NCI-H1417 treated with DMSO at 0.1 percent for 48 hours (cell line): ENCODE results near the gene THAP11.
"Not testable (repeated sequence)": the region's sequence is repeated elsewhere in the genome, so short reads cannot be mapped to it uniquely, and the experiment has no call there.

Experiments
- DNase-seq: peaks from one replicate; lab custom pipeline; 2025; lab: John Stamatoyannopoulos, UW

THAP11 gene

GRCh38 chr16:67837190-67837589 is 4.9 kb upstream of the THAP11 start:
- not testable (repeated sequence) for DNase-seq

DNA sequence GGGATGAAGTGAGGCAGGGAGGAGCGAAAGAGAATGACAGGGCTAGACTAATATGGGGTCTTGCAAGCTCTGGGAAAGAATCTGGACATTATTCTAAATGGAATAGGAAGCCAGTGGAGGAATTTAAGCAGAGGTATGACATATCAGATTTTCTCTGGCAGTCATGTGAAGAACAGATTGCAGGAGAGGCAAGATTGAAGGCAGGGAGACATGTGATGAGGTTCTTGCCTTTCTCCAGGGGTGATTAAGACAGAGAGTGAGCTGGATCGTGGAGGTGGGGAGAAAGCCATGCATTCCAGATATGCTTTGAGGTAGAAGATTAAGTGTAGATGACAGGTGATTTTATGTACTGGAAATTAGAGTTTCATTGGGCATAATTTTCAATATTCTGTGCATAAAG is 4.3 kb upstream of the THAP11 start:
- DNase-seq, result no peak

DNA sequence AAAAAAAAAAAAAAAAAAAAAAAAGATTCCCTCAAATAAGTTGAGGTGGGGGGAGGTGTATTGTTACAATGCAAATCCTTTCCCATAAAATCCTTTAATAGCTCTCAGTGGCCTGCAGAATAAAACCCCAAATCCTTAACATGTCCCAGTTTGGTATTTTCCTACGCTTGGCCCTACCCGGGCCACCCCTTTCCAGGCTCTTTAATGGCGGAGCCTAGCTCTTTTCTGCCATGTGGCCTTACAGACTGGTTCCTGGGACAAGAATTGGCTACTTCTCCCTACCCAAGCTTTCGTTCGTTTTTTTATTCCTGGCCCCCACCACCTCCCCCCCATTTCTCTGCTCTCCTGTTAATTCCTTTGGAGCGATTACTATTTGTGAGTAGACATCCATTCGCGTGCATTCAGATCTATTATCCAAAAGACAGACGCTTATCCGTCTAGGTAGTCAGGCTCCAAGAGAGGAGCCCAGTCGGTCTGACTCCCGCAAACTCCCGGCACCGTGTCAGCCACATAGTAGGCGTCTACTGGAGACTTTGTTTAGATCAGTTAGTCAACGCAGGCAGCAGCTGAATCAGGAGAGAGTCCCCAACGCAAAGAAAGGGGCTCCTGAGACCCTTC is 813 bp upstream of the THAP11 start:
- DNase-seq, result no peak

DNA sequence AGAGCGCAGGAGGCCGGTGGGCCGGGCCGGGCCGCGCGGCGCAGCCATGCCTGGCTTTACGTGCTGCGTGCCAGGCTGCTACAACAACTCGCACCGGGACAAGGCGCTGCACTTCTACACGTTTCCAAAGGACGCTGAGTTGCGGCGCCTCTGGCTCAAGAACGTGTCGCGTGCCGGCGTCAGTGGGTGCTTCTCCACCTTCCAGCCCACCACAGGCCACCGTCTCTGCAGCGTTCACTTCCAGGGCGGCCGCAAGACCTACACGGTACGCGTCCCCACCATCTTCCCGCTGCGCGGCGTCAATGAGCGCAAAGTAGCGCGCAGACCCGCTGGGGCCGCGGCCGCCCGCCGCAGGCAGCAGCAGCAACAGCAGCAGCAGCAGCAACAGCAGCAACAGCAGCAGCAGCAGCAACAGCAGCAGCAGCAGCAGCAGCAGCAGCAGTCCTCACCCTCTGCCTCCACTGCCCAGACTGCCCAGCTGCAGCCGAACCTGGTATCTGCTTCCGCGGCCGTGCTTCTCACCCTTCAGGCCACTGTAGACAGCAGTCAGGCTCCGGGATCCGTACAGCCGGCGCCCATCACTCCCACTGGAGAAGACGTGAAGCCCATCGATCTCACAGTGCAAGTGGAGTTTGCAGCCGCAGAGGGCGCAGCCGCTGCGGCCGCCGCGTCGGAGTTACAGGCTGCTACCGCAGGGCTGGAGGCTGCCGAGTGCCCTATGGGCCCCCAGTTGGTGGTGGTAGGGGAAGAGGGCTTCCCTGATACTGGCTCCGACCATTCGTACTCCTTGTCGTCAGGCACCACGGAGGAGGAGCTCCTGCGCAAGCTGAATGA is 606 bp downstream of the THAP11 start:
- DNase-seq, result no peak

GRCh38 chr16:67843343-67843765 is 1.2 kb downstream of the THAP11 start:
- DNase-seq, result no peak

DNA sequence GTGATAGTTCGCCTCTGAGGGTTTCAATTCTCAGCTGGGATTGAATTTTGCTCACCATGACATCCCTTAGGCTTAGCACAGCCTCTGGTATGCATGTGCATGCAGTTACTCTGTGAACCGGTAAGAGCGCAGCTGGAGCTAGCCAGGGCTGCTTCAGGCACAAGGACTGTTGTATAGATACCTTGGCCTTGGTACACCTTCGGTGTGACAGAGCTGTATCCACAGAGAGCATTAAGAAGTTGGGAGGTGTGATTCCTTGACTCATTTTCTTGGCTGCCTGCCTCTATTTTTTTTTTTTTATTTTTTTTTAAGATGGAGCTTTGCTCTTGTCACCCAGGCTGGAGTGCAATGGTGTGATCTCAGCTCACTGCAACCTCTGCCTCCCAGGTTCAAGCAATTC is 2.4 kb downstream of the THAP11 start:
- DNase-seq, result no peak

DNA sequence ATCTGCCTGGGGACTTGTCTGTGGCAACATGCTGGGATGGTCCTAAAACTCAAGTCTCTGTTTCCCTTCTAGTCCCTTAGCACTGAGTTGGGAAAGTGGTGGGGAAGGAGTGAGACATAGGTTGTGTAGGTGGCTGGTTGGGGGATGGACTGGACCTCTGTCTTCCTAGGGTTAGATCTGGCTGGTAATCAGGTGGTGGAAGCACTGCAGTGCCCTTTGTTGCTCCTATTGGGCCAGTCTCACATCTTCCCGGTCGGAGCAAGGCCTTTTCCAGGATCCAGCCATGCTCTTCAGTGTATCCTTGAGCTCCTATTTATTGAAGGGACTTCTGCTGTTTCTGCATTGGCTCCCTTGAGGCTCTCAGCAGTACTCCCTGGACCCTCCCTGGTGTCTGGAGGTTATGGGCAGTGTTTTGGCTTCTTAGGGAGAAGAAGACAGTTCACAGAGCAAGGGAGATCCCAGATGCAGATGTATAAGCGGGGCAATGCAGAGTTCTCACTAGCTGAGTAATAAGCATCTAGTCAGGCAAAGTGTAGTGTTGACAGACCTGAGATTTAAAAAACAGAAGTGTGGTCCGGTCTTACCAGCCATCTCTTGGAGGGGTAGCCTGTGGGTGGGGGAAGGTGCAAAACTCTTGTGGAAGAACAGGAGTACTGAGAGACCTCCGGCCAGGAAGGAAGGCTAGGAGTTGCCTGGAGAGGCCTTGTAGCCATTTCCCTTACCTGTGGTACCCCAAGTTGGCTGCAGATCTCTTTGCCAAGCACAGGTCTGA is 3.4 kb downstream of the THAP11 start:
- DNase-seq, result no peak

GRCh38 chr16:67846063-67846319 is 3.9 kb downstream of the THAP11 start:
- no peak for DNase-seq

- peak; percentile 81 for DNase-seq
Observed at GRCh38 chr16:67846320-67847063, 4.4 kb downstream of the THAP11 start, which contains the start of gene NUTF2. NUTF2 (plus strand) TSS chr16:67846933; CDS start chr16:67865131, 18,198 bp downstream.

DNA sequence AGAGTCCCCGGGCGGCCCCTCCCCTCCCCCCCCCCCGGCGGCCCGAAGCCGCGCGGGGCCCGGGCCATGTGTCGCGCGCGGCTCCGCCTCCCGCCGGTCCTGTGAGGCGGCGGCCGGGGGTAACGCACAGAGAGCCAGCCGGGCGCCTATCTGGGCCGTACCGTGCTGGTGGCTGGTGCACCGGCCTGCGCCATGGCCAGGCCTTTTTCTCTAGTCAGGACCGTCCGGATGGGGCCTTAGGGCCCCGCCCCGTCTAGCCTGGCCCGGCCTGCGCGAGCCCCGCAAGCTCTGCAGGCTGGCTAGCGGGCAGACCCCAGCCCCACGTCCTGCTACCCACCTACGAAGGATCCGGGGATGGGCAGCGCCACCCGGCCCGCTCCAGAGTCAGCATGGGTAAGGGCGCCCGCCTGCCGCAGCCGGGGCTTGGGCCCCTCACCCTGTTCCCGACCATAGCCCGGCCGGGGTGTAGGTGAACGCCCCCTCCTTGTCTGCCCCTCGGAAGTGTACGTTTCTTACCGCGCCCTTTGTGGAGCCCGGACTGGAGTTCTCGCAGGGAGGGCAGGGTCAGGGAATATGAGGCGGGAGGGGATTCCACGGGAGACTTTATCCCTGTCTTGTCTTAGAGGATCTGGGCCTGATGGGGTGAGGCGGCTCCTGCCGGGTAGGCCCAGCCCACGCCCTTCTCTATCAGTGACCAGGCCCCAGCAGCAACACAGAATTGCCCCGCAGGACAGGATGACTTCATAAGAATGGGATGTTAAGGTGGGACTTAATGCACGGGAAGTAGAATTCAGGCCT is 5.1 kb downstream of the THAP11 start, which contains the start of gene CENPT:
Gene CENPT, minus strand, starts transcription at position 630 of the 798 bp plus-strand sequence. CDS start 13,834 bp downstream, outside the sequence.
- DNase-seq, result no peak

- no peak for DNase-seq
Observed at GRCh38 chr16:67848118-67848517, 6.0 kb downstream of the THAP11 start.

- DNase-seq, result no peak
Observed at GRCh38 chr16:67853670-67854069, 11.6 kb downstream of the THAP11 start.

GRCh38 chr16:67855789-67856188 is 13.7 kb downstream of the THAP11 start:
- no peak for DNase-seq

GRCh38 chr16:67856927-67857546 is 14.9 kb downstream of the THAP11 start:
- no peak for DNase-seq

GRCh38 chr16:67857547-67858233 is 15.6 kb downstream of the THAP11 start:
- DNase-seq, result peak; percentile 65

- no peak for DNase-seq
Observed at GRCh38 chr16:67858500-67858899, 16.4 kb downstream of the THAP11 start.

DNA sequence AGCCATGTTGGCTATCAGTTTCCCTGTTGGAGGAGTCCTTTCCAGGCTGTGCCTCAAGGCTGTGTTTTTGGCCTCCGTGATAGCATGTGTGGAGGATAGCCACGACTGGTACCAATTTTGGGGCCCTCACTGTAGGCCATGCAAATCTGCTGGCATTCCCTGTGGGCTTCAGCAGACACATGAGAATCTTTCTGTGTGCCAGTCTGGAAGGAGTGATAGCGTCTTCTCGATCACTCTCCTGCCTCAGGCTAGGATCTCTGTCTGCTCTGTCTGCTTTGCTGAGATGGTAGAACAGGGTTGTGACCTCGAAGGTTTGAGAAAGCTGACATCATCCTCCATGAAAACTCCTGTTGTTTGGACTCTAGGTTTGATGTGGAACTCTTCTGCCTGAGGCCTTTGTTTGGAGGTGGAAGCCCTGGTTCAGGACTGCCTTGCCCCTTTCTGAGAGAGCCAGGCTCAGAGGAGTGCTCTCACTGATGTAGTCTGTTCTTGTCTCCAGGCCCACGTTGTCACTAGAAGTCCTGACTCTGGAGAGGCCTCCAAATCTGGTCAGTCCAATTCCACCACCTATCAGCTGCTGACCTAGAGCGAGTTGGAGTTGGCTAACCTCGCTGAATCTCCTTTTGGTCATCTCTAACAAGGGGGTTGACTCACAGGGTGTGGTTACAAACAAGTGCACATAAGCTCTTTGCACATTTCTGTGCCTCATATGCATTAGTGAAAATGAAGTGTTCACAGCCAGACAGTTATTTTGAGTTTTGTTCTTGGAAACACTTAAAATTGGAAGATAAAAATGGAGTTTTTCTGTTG is 18.7 kb downstream of the THAP11 start:
- DNase-seq, result no peak

GRCh38 chr16:67861877-67862276 is 19.8 kb downstream of the THAP11 start:
- DNase-seq, result no peak
